Measurements from ENCODE around the gene STIM2. TPM values are rescaled to one million over a fixed set of nuclear protein-coding genes. Genes with fewer than 3 reads are reported as not detected.
A peak's percentile ranks its signal among the peaks of the same experiment; 100 is the strongest.

Gene STIM2
- total and polyA plus RNA-seq, 10 donors, result 26.8 to 66.6 (median 49.1) TPM

GRCh38 chr4:26912810-26913209 is 52.2 kb downstream of the STIM2 start:
- Histone ChIP-seq H3K27ac (peak overlapping the region in 1 of 8 donors; percentile 18), H3K9me3 (no peaks in the 10 kb centered on the region), H3K4me3 (no peak overlapping the region), H3K36me3 (no peaks in the 10 kb centered on the region), H3K4me1 (peaks cover 8 to 98% (median 69%) of the 10 kb centered on the region in 6 donors), H3K27me3 (replicated peaks in 1 of 7) (no peaks in the 10 kb centered on the region)
- intact Hi-C loops (cut with DNase I; ENCODE audit: low total_unique reads), result no loop called here
- DNase-seq, result no peak
- no peak for TF ChIP-seq CTCF (IDR thresholded peaks at IDR 0.05 in 8 of 11, conservative IDR thresholded peaks at IDR 0.05 in 3 of 11)
- TF ChIP-seq POLR2AphosphoS5 (IDR thresholded peaks at IDR 0.05), result no peak
- no peak for TF ChIP-seq POLR2A (IDR thresholded peaks at IDR 0.05)
- WGBS, 5 donors, result 49 to 81% (median 57%) methylated on average over 3 of the region's 3 CpGs

- Histone ChIP-seq H3K36me3 (peaks cover 0 to 19% (median 13%) of the 10 kb centered on the region in 6 donors), H3K27me3 (replicated peaks in 1 of 7) (no peaks in the 10 kb centered on the region), H3K4me3 (no peak overlapping the region), H3K4me1 (peaks cover 8 to 75% (median 45%) of the 10 kb centered on the region in 6 donors), H3K27ac (no peak overlapping the region), H3K9me3 (no peaks in the 10 kb centered on the region)
- TF ChIP-seq POLR2A (IDR thresholded peaks at IDR 0.05) (no peak), CTCF (IDR thresholded peaks at IDR 0.05 in 8 of 11, conservative IDR thresholded peaks at IDR 0.05 in 3 of 11) (no peak), POLR2AphosphoS5 (IDR thresholded peaks at IDR 0.05) (no peak)
- DNase-seq, result no peak
- intact Hi-C loops (cut with DNase I; ENCODE audit: low total_unique reads), result no loop called here
- 3 to 19% (median 10%) methylated on average over 1 of the region's 1 CpG for WGBS, 5 donors
Observed at GRCh38 chr4:26916195-26916594, 55.6 kb downstream of the STIM2 start.

GRCh38 chr4:26930964-26931363 is 70.3 kb downstream of the STIM2 start:
- Histone ChIP-seq H3K4me3 (no peak overlapping the region), H3K4me1 (peaks cover 0 to 36% (median 9%) of the 10 kb centered on the region in 6 donors), H3K27ac (no peak overlapping the region), H3K27me3 (replicated peaks in 1 of 7) (no peaks in the 10 kb centered on the region), H3K9me3 (no peaks in the 10 kb centered on the region), H3K36me3 (no peaks in the 10 kb centered on the region)
- no peak for TF ChIP-seq CTCF (IDR thresholded peaks at IDR 0.05 in 8 of 11, conservative IDR thresholded peaks at IDR 0.05 in 3 of 11)
- no peak for TF ChIP-seq POLR2AphosphoS5 (IDR thresholded peaks at IDR 0.05)
- TF ChIP-seq POLR2A (IDR thresholded peaks at IDR 0.05), result no peak
- 81 to 97% (median 91%) methylated on average over 4 of the region's 4 CpGs for WGBS, 5 donors
- DNase-seq, result no peak
- intact Hi-C loops (cut with DNase I; ENCODE audit: low total_unique reads), result no loop called here

- no peak for DNase-seq
- 94 to 100% (median 98%) methylated on average over 1 of the region's 1 CpG for WGBS, 5 donors
- Histone ChIP-seq H3K4me1 (peaks cover 0 to 41% (median 14%) of the 10 kb centered on the region in 6 donors), H3K27me3 (replicated peaks in 1 of 7) (no peaks in the 10 kb centered on the region), H3K4me3 (no peak overlapping the region), H3K36me3 (no peaks in the 10 kb centered on the region), H3K9me3 (no peaks in the 10 kb centered on the region), H3K27ac (no peak overlapping the region)
- intact Hi-C loops (cut with DNase I; ENCODE audit: low total_unique reads), result no loop called here
- TF ChIP-seq CTCF (IDR thresholded peaks at IDR 0.05 in 8 of 11, conservative IDR thresholded peaks at IDR 0.05 in 3 of 11) (no peak), POLR2AphosphoS5 (IDR thresholded peaks at IDR 0.05) (no peak), POLR2A (IDR thresholded peaks at IDR 0.05) (no peak)
Observed at GRCh38 chr4:26931451-26931850, 70.8 kb downstream of the STIM2 start.

Measured in spleen (tissue), 11 donors.